Heart right ventricle (tissue), 16 donors: Measurements from ENCODE around the gene TM4SF1. TPM values are rescaled to one million over a fixed set of nuclear protein-coding genes. Genes with fewer than 3 reads are reported as not detected.

Experiments
- ATAC-seq, 8 donors: fragments of 200-7000 bp; cut with Tn5 transposase; one replicate each; pipeline ENCODE4 v1.9.1; 2020; ENCODE audit warnings: mild to moderate bottlenecking in 8 of 8, moderate library complexity in 8 of 8, moderate number of reproducible peaks in 1 of 8
- DNase-seq, 2 donors: peaks; one replicate each; pipeline ENCODE4 v3.0.0-alpha.2; 2020
- H3K27ac ChIP-seq, 10 donors: fragments of 200-600 bp; sonication (generic) in 2 of 10; one replicate each; pipeline versions ENCODE4 v1.5.0 to v1.8.0; 2020 to 2022; ENCODE audit warnings: mild to moderate bottlenecking in 3 of 10
- H3K27me3 ChIP-seq, 7 donors: fragments of 200-600 bp; one replicate each; pipeline ENCODE4 v1.8.0; 2021 to 2022; ENCODE audit warnings: mild to moderate bottlenecking in 2 of 7
- H3K36me3 ChIP-seq, 9 donors: fragments of 200-600 bp; sonication (generic) in 1 of 9; one replicate each; pipeline versions ENCODE4 v1.5.0 to v1.8.0; 2020 to 2022; ENCODE audit warnings: mild to moderate bottlenecking in 2 of 9
- H3K4me1 ChIP-seq, 9 donors: fragments of 200-600 bp; sonication (generic) in 1 of 9; one replicate each; pipeline versions ENCODE4 v1.5.0 to v1.8.0; 2020 to 2022; ENCODE audit warnings: mild to moderate bottlenecking in 4 of 9
- H3K4me3 ChIP-seq, 10 donors: fragments of 200-600 bp; sonication (generic) in 2 of 10; one replicate each; pipeline versions ENCODE4 v1.5.0 to v1.8.0; 2020 to 2022; ENCODE audit warnings: mild to moderate bottlenecking in 7 of 10, moderate library complexity in 2 of 10
- H3K9me3 ChIP-seq, 11 donors: fragments of 200-600 bp in 10 of 11; sonication (generic) in 2 of 11; one replicate each; pipeline versions ENCODE4 v1.5.0 to v1.8.0; 2013 to 2022; ENCODE audit warnings: mild to moderate bottlenecking in 2 of 11, control low read depth in 1 of 11, moderate library complexity in 1 of 11
- CTCF ChIP-seq, 9 donors: fragments of 200-600 bp; sonication (generic) in 2 of 9; IDR thresholded peaks; one replicate each; pipeline versions ENCODE4 v1.5.0 to v1.8.0; 2021 to 2022; ENCODE audit warnings: antibody characterized with exemption in 9 of 9, mild to moderate bottlenecking in 5 of 9, moderate library complexity in 1 of 9
- WGBS, 2 donors: extraction: QIAGEN DNeasy Blood & Tissue Kit; methylation state at CpG; one replicate each; pipeline ENCODE4 v1.1.7; 2013; ENCODE audit warnings: inconsistent platforms in 1 of 2; 5-methylcytosine and 5-hydroxymethylcytosine counted together
- intact Hi-C, 10 donors: fragments of 100-400 bp; cut with DNase I; formaldehyde crosslinking; loops; one replicate each; pipeline versions ENCODE4 v1.11.1 to v1.14.2; 2022
- polyA plus RNA-seq, 2 donors: library from polyadenylated mRNA; stranded (reverse); fragments of 200-250 nt; gene quantifications; one replicate each; pipeline ENCODE4 v1.2.3, GENCODE V29; 2013
- total RNA-seq, 10 donors: library from RNA; stranded (reverse); fragmentation: NEBNext Ultra II Directional in 3 of 10; extraction: Animal tissue kit (Norgen Biotek cat#: 25700) in 3 of 10; gene quantifications; one replicate each; pipeline versions ENCODE4 v1.2.1 to v1.2.4, GENCODE V29; 2021 to 2023
- donor health status: Arrhythmogenic right ventricular cardiomyopathy.
- donor health status: ischemic (EF 13 %, LVEDD 7.1; RV severe dilation, severe dysfunction).
- donor health status: healthy with polysubstance abuse.
- donor health status: DM: no; HTN: yes; CAD: no.
- donor health status: DM: no; HTN: no; CAD: no.
- donor health status: ischemic (EF 25% LVEDD 6.9; RV normal size, moderate dysfunction).
- donor health status: ischemic (EF 25% LVEDD 5.7; RV mildly dilated, moderate dysfunction).
- donor health status: healthy.
- donor health status: DM: yes; HTN: yes; CAD: no.
- donor health status: Ischemic cardiomyopathy.
- donor health status: ischemic (EF 35%, LVEDD 5.7; RV mildly dilated, moderate dysfunction).
- donor health status: nonischemic (EF 11% LVEDD 7.7; RV severe dilation, severe dysfunction).
- donor health status: DM: yes; HTN: yes; CAD: no.
- donor health status: PGD.
- donor health status: ischemic (EF 29% LVEDD 5.4; RV normal size, mild dysfunction).
- donor health status: nonischemic (EF 23%, LVEDD 6.1; RV moderate dilation, normal function).

Gene TM4SF1
- total and polyA plus RNA-seq, 12 donors, result 63.6 to 142 (median 104) TPM

DNA sequence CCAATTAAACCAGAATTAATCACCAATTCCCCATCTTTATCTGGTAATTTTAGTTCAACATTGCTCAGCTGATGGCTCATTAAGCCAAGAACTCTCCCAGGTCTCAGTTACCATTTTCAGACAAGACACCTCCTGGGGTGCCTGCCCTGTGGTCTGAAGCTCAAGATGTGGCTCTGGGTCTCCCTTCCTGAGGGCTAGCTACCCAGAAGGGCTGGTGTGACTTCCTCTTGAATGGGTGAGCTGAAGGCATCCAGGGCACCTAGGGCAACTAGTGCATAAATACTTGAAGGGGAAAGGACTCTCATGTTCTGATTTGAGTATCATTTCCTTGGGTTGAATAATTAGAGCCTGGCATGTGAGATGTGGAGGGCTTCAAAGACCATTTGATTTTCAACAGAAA is 6.7 kb upstream of the TM4SF1 start:
- peaks cover 2 to 60% (median 25%) of the 10 kb centered on the region in 9 donors for H3K4me1 ChIP-seq
- H3K4me3 ChIP-seq, result no peak overlapping the region
- peak overlapping the region in 2 of 10 donors; percentile 17 to 87 for H3K27ac ChIP-seq
- TF ChIP-seq CTCF (IDR thresholded peaks at IDR 0.05), result no peak
- H3K27me3 ChIP-seq, result no peaks in the 10 kb centered on the region
- H3K36me3 ChIP-seq, result no peaks in the 10 kb centered on the region
- intact Hi-C loops, result no loop called here
- no peak for ATAC-seq
- H3K9me3 ChIP-seq, result peaks cover 0 to 1% (median 0%) of the 10 kb centered on the region in 11 donors
- no peak for DNase-seq

GRCh38 chr3:149383703-149384102 is 6.3 kb upstream of the TM4SF1 start:
- ATAC-seq (no peak), DNase-seq (no peak)
- H3K27ac ChIP-seq, result peak overlapping the region in 2 of 10 donors; percentile 17 to 87
- no peak for TF ChIP-seq CTCF (IDR thresholded peaks at IDR 0.05)
- H3K4me1 ChIP-seq, result peaks cover 2 to 63% (median 26%) of the 10 kb centered on the region in 9 donors
- H3K4me3 ChIP-seq, result no peak overlapping the region
- no peaks in the 10 kb centered on the region for H3K9me3 ChIP-seq
- no peaks in the 10 kb centered on the region for H3K27me3 ChIP-seq
- intact Hi-C loops, result no loop called here
- H3K36me3 ChIP-seq, result no peaks in the 10 kb centered on the region

GRCh38 chr3:149382518-149382917 is 5.1 kb upstream of the TM4SF1 start:
- Histone ChIP-seq H3K4me1 (peaks cover 2 to 61% (median 32%) of the 10 kb centered on the region in 9 donors), H3K36me3 (no peaks in the 10 kb centered on the region), H3K27me3 (no peaks in the 10 kb centered on the region), H3K27ac (peak overlapping the region in 1 of 10 donors; percentile 51), H3K9me3 (no peaks in the 10 kb centered on the region), H3K4me3 (no peak overlapping the region)
- 86 to 87% methylated on average over 6 of the region's 6 CpGs for WGBS, 2 donors
- intact Hi-C loops, result no loop called here
- no peak for ATAC-seq
- no peak for DNase-seq
- TF ChIP-seq CTCF (IDR thresholded peaks at IDR 0.05), result no peak

DNA sequence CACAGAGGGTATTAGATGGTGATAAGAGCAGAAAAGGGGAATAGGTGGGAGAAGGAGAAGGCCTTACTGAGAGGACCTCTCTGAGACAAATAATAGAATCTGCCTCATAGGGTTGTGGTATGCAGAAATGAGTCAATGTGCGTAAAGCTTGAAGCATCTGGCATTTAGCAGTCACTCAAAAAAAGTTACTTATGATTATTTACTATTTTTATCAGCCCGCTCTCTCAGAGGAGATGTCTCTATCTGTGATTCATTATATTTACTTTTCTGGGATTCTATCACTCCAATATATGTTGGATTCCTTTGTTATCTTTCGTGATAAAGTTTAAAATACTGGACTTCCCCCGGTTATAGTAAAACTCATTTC is 4.6 kb upstream of the TM4SF1 start:
- WGBS, 2 donors, result 68 to 76% methylated on average over 4 of the region's 4 CpGs
- ATAC-seq (no peak), DNase-seq (no peak)
- Histone ChIP-seq H3K27me3 (no peaks in the 10 kb centered on the region), H3K9me3 (no peaks in the 10 kb centered on the region), H3K27ac (peak overlapping the region in 1 of 10 donors; percentile 51), H3K36me3 (no peaks in the 10 kb centered on the region), H3K4me1 (peaks cover 2 to 57% (median 27%) of the 10 kb centered on the region in 9 donors), H3K4me3 (no peak overlapping the region)
- TF ChIP-seq CTCF (IDR thresholded peaks at IDR 0.05), result no peak
- intact Hi-C loops, result no loop called here
